WTC11 (cell line): Measurements from ENCODE around the gene RBM48. TPM values are rescaled to one million over a fixed set of nuclear protein-coding genes. Genes with fewer than 3 reads are reported as not detected.

Source experiments
- ATAC-seq: fragments of 200-7000 bp; cut with Tn5 transposase; 2 replicates; pipeline ENCODE4 v1.10.0; 2021; ENCODE audit warnings: mild to moderate bottlenecking, moderate library complexity
- CTCF ChIA-PET: fragments of 300-600 bp; sonication (Branson Sonifier 250); formaldehyde crosslinking; loops from one replicate; lab custom pipeline; 2021; ENCODE audit warnings: antibody characterized with exemption; lab: Charles Lee
- POLR2A ChIA-PET: fragments of 350-600 bp; sonication (Branson Sonifier 250); formaldehyde crosslinking; loops from one replicate; lab custom pipeline; 2021; ENCODE audit warnings: antibody characterized with exemption; lab: Charles Lee
- DNase-seq: peaks from one replicate; pipeline ENCODE4 v3.0.0; 2021; ENCODE audit warnings: low spot score
- H3K27ac Mint-ChIP-seq: 2 replicates; pipeline ENCODE4 v1.8.0; 2021; ENCODE audit warnings: mixed read lengths
- H3K27me3 Mint-ChIP-seq: 2 replicates; pipeline ENCODE4 v1.8.0; 2021; ENCODE audit warnings: low read depth, mild to moderate bottlenecking, moderate library complexity, mixed read lengths
- H3K36me3 Mint-ChIP-seq: 2 replicates; pipeline ENCODE4 v1.8.0; 2021; ENCODE audit warnings: mixed read lengths
- H3K4me1 Mint-ChIP-seq: 2 replicates; pipeline ENCODE4 v1.8.0; 2022; ENCODE audit warnings: mixed read lengths
- H3K4me3 Mint-ChIP-seq: 2 replicates; pipeline ENCODE4 v1.8.0; 2021; ENCODE audit warnings: mild to moderate bottlenecking, moderate library complexity, mixed read lengths
- H3K9me3 Mint-ChIP-seq: 2 replicates; pipeline ENCODE4 v1.8.0; 2021; ENCODE audit warnings: mixed read lengths
- ELF4 ChIP-seq: sonication (generic); formaldehyde crosslinking; IDR thresholded peaks from 2 replicates; pipeline ENCODE4 v1.8.1; 2022; ENCODE audit warnings: low read depth, mild to moderate bottlenecking, moderate library complexity, missing genetic modification reagents
- ETV6 ChIP-seq: sonication (generic); formaldehyde crosslinking; IDR thresholded peaks from 2 replicates; pipeline ENCODE4 v1.8.1; 2022; ENCODE audit warnings: mild to moderate bottlenecking, missing genetic modification reagents
- FOXJ3 ChIP-seq: sonication (generic); formaldehyde crosslinking; IDR thresholded peaks from 2 replicates; pipeline ENCODE4 v1.9.0; 2021; ENCODE audit warnings: missing genetic modification reagents, mild to moderate bottlenecking, borderline replicate concordance
- FOXK1 ChIP-seq: sonication (generic); formaldehyde crosslinking; IDR thresholded peaks from 2 replicates; pipeline ENCODE4 v1.8.0; 2022; ENCODE audit warnings: mild to moderate bottlenecking, moderate library complexity, missing genetic modification reagents
- GABPB1 ChIP-seq: sonication (generic); formaldehyde crosslinking; IDR thresholded peaks from 2 replicates; pipeline ENCODE4 v1.8.1; 2023; ENCODE audit warnings: mild to moderate bottlenecking, missing genetic modification reagents
- GTF2I ChIP-seq: fragments of 250-450 bp; sonication (Bioruptor Pico); conservative IDR thresholded peaks from 2 replicates; pipeline ENCODE4 v1.4.0; 2021; ENCODE audit warnings: mild to moderate bottlenecking
- HMGA2 ChIP-seq: fragments of 250-450 bp; sonication (Bioruptor Pico); IDR thresholded peaks from 2 replicates; pipeline ENCODE4 v1.4.0; 2021; ENCODE audit warnings: mild to moderate bottlenecking, moderate library complexity
- JAZF1 ChIP-seq: fragments of 250-450 bp; sonication (Bioruptor Pico); IDR thresholded peaks from 2 replicates; pipeline ENCODE4 v1.9.0; 2021; ENCODE audit warnings: moderate library complexity, mild to moderate bottlenecking, inconsistent platforms
- SMAD3 ChIP-seq: sonication (generic); formaldehyde crosslinking; IDR thresholded peaks from 2 replicates; pipeline ENCODE4 v1.8.0; 2022; ENCODE audit warnings: missing genetic modification reagents, mild to moderate bottlenecking, borderline replicate concordance
- SP1 ChIP-seq: sonication (generic); formaldehyde crosslinking; conservative IDR thresholded peaks from 2 replicates; pipeline ENCODE4 v1.8.1; 2022; ENCODE audit warnings: missing genetic modification reagents
- ZNF423 ChIP-seq: fragments of 250-450 bp; sonication (Bioruptor Pico); IDR thresholded peaks from 2 replicates; pipeline ENCODE4 v2.1.2; 2022; ENCODE audit warnings: mild to moderate bottlenecking, moderate library complexity
- total RNA-seq: library from RNA; stranded (reverse); gene quantifications from 3 replicates; pipeline ENCODE4 v1.2.3, GENCODE V29; 2021
- TF ChIP-seq, protein P1 (sequence below): sonication (generic); formaldehyde crosslinking; conservative IDR thresholded peaks from 2 replicates; pipeline ENCODE4 v1.8.1; 2023; ENCODE audit warnings: mild to moderate bottlenecking, low read depth, missing genetic modification reagents, moderate library complexity
- TF ChIP-seq, protein P2 (sequence below): fragments of 250-450 bp; sonication (Bioruptor Pico); IDR thresholded peaks from 2 replicates; pipeline ENCODE4 v1.9.0; 2021; ENCODE audit warnings: moderate library complexity, mild to moderate bottlenecking, inconsistent platforms, borderline replicate concordance
- TF ChIP-seq, protein P3 (sequence below): sonication (generic); formaldehyde crosslinking; IDR thresholded peaks from 2 replicates; pipeline ENCODE4 v1.8.1; 2023; ENCODE audit warnings: mild to moderate bottlenecking, moderate library complexity, missing genetic modification reagents
- TF ChIP-seq, protein P4 (sequence below): sonication (generic); formaldehyde crosslinking; IDR thresholded peaks from 2 replicates; pipeline ENCODE4 v1.8.0; 2022; ENCODE audit warnings: missing genetic modification reagents
- TF ChIP-seq, protein P5 (sequence below): fragments of 250-450 bp; sonication (Bioruptor Pico); IDR thresholded peaks from 2 replicates; pipeline ENCODE4 v1.9.0; 2021; ENCODE audit warnings: mild to moderate bottlenecking, borderline replicate concordance
- TF ChIP-seq, protein P6 (sequence below): sonication (generic); formaldehyde crosslinking; IDR thresholded peaks from 2 replicates; pipeline ENCODE4 v1.8.1; 2023; ENCODE audit warnings: mild to moderate bottlenecking, missing genetic modification reagents, moderate library complexity
- TF ChIP-seq, protein P7 (sequence below): sonication (generic); formaldehyde crosslinking; IDR thresholded peaks from 2 replicates; pipeline ENCODE4 v1.8.1; 2022; ENCODE audit warnings: low read depth, missing genetic modification reagents, borderline replicate concordance

RBM48 gene
- total RNA-seq, 1 experiment from 2014 or later, result 8.0 TPM

DNA sequence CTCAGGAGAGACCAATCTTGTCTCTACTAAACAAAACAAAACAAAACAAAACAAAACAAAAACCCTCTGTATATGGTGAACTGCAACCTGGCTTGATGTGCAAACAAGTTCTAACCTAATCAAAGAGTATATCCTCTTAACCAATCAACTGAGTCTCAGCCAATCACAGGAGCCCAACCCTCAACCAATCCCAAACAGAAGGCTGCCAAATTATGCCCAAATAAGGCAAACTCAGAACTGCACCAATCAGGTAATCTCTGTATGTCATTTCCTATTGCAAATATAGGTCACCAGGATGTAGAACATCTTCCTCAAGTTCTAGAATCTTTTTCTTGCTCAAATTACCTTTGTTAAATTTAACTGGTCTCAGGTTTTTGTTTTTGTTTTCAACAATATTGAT lies 56.4 kb downstream of the RBM48 start:
- peak overlapping the region; percentile 60; the same call in 1 of the 2 replicates for H3K27ac Mint-ChIP-seq

More for the DNA sequence above, 56.4 kb downstream of the RBM48 start:
- no peak for TF ChIP-seq ELF4
- no peak for TF ChIP-seq ZNF423 (CRISPR knock-in tag)
- TF ChIP-seq GABPB1 (CRISPR knock-in tag), result no peak
- TF ChIP-seq ETV6, result no peak
- no peak for TF ChIP-seq JAZF1 (CRISPR knock-in tag)
- TF ChIP-seq, protein P1, sequence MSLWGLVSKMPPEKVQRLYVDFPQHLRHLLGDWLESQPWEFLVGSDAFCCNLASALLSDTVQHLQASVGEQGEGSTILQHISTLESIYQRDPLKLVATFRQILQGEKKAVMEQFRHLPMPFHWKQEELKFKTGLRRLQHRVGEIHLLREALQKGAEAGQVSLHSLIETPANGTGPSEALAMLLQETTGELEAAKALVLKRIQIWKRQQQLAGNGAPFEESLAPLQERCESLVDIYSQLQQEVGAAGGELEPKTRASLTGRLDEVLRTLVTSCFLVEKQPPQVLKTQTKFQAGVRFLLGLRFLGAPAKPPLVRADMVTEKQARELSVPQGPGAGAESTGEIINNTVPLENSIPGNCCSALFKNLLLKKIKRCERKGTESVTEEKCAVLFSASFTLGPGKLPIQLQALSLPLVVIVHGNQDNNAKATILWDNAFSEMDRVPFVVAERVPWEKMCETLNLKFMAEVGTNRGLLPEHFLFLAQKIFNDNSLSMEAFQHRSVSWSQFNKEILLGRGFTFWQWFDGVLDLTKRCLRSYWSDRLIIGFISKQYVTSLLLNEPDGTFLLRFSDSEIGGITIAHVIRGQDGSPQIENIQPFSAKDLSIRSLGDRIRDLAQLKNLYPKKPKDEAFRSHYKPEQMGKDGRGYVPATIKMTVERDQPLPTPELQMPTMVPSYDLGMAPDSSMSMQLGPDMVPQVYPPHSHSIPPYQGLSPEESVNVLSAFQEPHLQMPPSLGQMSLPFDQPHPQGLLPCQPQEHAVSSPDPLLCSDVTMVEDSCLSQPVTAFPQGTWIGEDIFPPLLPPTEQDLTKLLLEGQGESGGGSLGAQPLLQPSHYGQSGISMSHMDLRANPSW, result no peak
- TF ChIP-seq, protein P2, sequence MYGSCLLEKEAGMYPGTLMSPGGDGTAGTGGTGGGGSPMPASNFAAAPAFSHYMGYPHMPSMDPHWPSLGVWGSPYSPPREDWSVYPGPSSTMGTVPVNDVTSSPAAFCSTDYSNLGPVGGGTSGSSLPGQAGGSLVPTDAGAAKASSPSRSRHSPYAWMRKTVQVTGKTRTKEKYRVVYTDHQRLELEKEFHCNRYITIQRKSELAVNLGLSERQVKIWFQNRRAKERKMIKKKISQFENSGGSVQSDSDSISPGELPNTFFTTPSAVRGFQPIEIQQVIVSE, result no peak
- TF ChIP-seq, protein P3, sequence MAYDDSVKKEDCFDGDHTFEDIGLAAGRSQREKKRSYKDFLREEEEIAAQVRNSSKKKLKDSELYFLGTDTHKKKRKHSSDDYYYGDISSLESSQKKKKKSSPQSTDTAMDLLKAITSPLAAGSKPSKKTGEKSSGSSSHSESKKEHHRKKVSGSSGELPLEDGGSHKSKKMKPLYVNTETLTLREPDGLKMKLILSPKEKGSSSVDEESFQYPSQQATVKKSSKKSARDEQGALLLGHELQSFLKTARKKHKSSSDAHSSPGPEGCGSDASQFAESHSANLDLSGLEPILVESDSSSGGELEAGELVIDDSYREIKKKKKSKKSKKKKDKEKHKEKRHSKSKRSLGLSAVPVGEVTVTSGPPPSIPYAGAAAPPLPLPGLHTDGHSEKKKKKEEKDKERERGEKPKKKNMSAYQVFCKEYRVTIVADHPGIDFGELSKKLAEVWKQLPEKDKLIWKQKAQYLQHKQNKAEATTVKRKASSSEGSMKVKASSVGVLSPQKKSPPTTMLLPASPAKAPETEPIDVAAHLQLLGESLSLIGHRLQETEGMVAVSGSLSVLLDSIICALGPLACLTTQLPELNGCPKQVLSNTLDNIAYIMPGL (CRISPR knock-in tag), result no peak
- TF ChIP-seq HMGA2 (CRISPR knock-in tag), result no peak
- TF ChIP-seq GTF2I (CRISPR knock-in tag), result no peak
- no peak for TF ChIP-seq SP1 (CRISPR knock-in tag)
- no peak for TF ChIP-seq SMAD3 (CRISPR knock-in tag)
- TF ChIP-seq, protein P4, sequence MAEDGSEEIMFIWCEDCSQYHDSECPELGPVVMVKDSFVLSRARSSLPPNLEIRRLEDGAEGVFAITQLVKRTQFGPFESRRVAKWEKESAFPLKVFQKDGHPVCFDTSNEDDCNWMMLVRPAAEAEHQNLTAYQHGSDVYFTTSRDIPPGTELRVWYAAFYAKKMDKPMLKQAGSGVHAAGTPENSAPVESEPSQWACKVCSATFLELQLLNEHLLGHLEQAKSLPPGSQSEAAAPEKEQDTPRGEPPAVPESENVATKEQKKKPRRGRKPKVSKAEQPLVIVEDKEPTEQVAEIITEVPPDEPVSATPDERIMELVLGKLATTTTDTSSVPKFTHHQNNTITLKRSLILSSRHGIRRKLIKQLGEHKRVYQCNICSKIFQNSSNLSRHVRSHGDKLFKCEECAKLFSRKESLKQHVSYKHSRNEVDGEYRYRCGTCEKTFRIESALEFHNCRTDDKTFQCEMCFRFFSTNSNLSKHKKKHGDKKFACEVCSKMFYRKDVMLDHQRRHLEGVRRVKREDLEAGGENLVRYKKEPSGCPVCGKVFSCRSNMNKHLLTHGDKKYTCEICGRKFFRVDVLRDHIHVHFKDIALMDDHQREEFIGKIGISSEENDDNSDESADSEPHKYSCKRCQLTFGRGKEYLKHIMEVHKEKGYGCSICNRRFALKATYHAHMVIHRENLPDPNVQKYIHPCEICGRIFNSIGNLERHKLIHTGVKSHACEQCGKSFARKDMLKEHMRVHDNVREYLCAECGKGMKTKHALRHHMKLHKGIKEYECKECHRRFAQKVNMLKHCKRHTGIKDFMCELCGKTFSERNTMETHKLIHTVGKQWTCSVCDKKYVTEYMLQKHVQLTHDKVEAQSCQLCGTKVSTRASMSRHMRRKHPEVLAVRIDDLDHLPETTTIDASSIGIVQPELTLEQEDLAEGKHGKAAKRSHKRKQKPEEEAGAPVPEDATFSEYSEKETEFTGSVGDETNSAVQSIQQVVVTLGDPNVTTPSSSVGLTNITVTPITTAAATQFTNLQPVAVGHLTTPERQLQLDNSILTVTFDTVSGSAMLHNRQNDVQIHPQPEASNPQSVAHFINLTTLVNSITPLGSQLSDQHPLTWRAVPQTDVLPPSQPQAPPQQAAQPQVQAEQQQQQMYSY (CRISPR knock-in tag), result no peak
- TF ChIP-seq, protein P5, sequence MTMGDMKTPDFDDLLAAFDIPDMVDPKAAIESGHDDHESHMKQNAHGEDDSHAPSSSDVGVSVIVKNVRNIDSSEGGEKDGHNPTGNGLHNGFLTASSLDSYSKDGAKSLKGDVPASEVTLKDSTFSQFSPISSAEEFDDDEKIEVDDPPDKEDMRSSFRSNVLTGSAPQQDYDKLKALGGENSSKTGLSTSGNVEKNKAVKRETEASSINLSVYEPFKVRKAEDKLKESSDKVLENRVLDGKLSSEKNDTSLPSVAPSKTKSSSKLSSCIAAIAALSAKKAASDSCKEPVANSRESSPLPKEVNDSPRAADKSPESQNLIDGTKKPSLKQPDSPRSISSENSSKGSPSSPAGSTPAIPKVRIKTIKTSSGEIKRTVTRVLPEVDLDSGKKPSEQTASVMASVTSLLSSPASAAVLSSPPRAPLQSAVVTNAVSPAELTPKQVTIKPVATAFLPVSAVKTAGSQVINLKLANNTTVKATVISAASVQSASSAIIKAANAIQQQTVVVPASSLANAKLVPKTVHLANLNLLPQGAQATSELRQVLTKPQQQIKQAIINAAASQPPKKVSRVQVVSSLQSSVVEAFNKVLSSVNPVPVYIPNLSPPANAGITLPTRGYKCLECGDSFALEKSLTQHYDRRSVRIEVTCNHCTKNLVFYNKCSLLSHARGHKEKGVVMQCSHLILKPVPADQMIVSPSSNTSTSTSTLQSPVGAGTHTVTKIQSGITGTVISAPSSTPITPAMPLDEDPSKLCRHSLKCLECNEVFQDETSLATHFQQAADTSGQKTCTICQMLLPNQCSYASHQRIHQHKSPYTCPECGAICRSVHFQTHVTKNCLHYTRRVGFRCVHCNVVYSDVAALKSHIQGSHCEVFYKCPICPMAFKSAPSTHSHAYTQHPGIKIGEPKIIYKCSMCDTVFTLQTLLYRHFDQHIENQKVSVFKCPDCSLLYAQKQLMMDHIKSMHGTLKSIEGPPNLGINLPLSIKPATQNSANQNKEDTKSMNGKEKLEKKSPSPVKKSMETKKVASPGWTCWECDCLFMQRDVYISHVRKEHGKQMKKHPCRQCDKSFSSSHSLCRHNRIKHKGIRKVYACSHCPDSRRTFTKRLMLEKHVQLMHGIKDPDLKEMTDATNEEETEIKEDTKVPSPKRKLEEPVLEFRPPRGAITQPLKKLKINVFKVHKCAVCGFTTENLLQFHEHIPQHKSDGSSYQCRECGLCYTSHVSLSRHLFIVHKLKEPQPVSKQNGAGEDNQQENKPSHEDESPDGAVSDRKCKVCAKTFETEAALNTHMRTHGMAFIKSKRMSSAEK, result no peak
- TF ChIP-seq FOXJ3 (CRISPR knock-in tag), result no peak
- TF ChIP-seq, protein P6, sequence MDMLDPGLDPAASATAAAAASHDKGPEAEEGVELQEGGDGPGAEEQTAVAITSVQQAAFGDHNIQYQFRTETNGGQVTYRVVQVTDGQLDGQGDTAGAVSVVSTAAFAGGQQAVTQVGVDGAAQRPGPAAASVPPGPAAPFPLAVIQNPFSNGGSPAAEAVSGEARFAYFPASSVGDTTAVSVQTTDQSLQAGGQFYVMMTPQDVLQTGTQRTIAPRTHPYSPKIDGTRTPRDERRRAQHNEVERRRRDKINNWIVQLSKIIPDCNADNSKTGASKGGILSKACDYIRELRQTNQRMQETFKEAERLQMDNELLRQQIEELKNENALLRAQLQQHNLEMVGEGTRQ, result no peak
- no peak for TF ChIP-seq FOXK1 (CRISPR knock-in tag)
- TF ChIP-seq, protein P7, sequence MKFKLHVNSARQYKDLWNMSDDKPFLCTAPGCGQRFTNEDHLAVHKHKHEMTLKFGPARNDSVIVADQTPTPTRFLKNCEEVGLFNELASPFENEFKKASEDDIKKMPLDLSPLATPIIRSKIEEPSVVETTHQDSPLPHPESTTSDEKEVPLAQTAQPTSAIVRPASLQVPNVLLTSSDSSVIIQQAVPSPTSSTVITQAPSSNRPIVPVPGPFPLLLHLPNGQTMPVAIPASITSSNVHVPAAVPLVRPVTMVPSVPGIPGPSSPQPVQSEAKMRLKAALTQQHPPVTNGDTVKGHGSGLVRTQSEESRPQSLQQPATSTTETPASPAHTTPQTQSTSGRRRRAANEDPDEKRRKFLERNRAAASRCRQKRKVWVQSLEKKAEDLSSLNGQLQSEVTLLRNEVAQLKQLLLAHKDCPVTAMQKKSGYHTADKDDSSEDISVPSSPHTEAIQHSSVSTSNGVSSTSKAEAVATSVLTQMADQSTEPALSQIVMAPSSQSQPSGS, result no peak
- ChIA-PET CTCF (interaction anchor here (0.6 to 1.9 kb wide), 3 partner anchors 25 to 252 kb away, joined by 3 to 7 read pairs (median 4); partner anchors contain the start of genes CDK6, PEX1 and RBM48), POLR2A (no interaction called here)
- DNase-seq, result no peak
- no peak overlapping the region for H3K4me3 Mint-ChIP-seq
- peaks cover 21% of the 10 kb centered on the region for H3K36me3 Mint-ChIP-seq
- peaks cover 16% of the 10 kb centered on the region for H3K4me1 Mint-ChIP-seq
- H3K27me3 Mint-ChIP-seq, result no peaks in the 10 kb centered on the region
- ATAC-seq, result peak; percentile 17
- peaks cover 14% of the 10 kb centered on the region for H3K9me3 Mint-ChIP-seq
